K562 (cell line): ENCODE data around the gene VIPR1. TPM values are rescaled to one million over a fixed set of nuclear protein-coding genes. Genes with fewer than 3 reads are reported as not detected.
A peak's percentile ranks its signal among the peaks of the same experiment; 100 is the strongest.

ENCODE experiments used
- ATAC-seq: fragments of 200-7000 bp; cut with Tn5 transposase; 3 replicates; pipeline ENCODE4 v1.9.1; 2020; ENCODE audit warnings: moderate library complexity
- BruUV-seq: library from RNA; stranded (reverse); fragments of 400-500 nt; replicated peaks from 2 replicates; lab custom pipeline; 2021; lab: Mats Ljungman, UMichigan
- CTCF ChIA-PET: fragments of 300-600 bp; formaldehyde crosslinking; extraction: SDS; loops from one replicate; lab custom pipeline; 2021; ENCODE audit warnings: low intra/inter-chr PET ratio; lab: Yijun Ruan, JAX
- POLR2A ChIA-PET: fragments of 300-600, 350-650 bp; sonication (Branson Sonifier 250); formaldehyde crosslinking; extraction: SDS; loops from one replicate; lab custom pipeline; 2021; ENCODE audit warnings: antibody characterized with exemption, inconsistent platforms; lab: Yijun Ruan, JAX
- DNase-seq, 4 experiments: peaks; one replicate each; pipeline versions ENCODE4 v3.0.0 to v3.0.0-alpha.2; 2011 to 2018; ENCODE audit warnings: low spot score in 3 of 4, mixed read lengths in 3 of 4; ENCODE audit errors: extremely low read depth in 1 of 4
- FAIRE-seq: peaks from 2 replicates; lab custom pipeline; 2011; peaks lifted over from hg19 to GRCh38; lab: Jason Lieb, UNC
- H2AFZ ChIP-seq: 2 replicates; pipeline ENCODE4 v1.6.0; 2011; ENCODE audit warnings: low read depth, low read length, control low read depth, inconsistent platforms
- H3K27ac ChIP-seq: fragments of 200-600 bp; 3 replicates; pipeline ENCODE4 v1.8.0; 2011; ENCODE audit warnings: low read depth, mild to moderate bottlenecking, control low read depth, inconsistent platforms, low read length, moderate library complexity, mixed read lengths; ENCODE audit errors: extremely low read depth
- H3K27me3 ChIP-seq, 2 experiments: fragments of 300-600 bp in 1 of 2; 2 replicates in 1 of 2; 3 replicates in 1 of 2; pipeline versions ENCODE4 v1.6.0 to v1.8.0; 2011; ENCODE audit warnings: inconsistent platforms in 2 of 2, low read length in 2 of 2, mild to moderate bottlenecking in 1 of 2, mixed read lengths in 1 of 2, moderate library complexity in 1 of 2; ENCODE audit not compliant: control insufficient read depth in 2 of 2, insufficient read depth in 2 of 2
- H3K36me3 ChIP-seq: fragments of 300-600 bp; 3 replicates; pipeline ENCODE4 v1.8.0; 2011; ENCODE audit warnings: mild to moderate bottlenecking, low read length, inconsistent platforms; ENCODE audit not compliant: control insufficient read depth, insufficient read depth
- H3K4me1 ChIP-seq, 2 experiments: fragments of 200-600 bp in 1 of 2; replicated peaks in 1 of 2; 2 replicates in 1 of 2; 3 replicates in 1 of 2; pipeline versions ENCODE4 v1.5.1 to v1.8.0; 2011; ENCODE audit warnings: inconsistent platforms in 2 of 2, low read length in 2 of 2, mild to moderate bottlenecking in 1 of 2, mixed read lengths in 1 of 2, moderate library complexity in 1 of 2; ENCODE audit not compliant: control insufficient read depth in 2 of 2, insufficient read depth in 2 of 2
- H3K4me2 ChIP-seq: 2 replicates; pipeline ENCODE4 v1.6.1; 2011; ENCODE audit warnings: low read length, control low read depth, inconsistent platforms, mixed read lengths; ENCODE audit not compliant: insufficient read depth
- H3K4me3 ChIP-seq: fragments of 200-600 bp; sonication (generic), shearing (Covaris generic); 2 replicates; pipeline ENCODE4 v1.5.1; 2016; ENCODE audit warnings: control low read depth, inconsistent platforms
- H3K79me2 ChIP-seq: fragments of 200-600 bp; 3 replicates; pipeline ENCODE4 v1.8.0; 2011; ENCODE audit warnings: low read length, inconsistent platforms; ENCODE audit not compliant: control insufficient read depth, insufficient read depth
- H3K9ac ChIP-seq, 2 experiments: 2 replicates each; pipeline versions ENCODE4 v1.6.0 to v1.6.1; 2011; ENCODE audit warnings: low read depth in 2 of 2, low read length in 2 of 2, control low read depth in 1 of 2, inconsistent platforms in 1 of 2, mild to moderate bottlenecking in 1 of 2, mixed read lengths in 1 of 2; ENCODE audit not compliant: insufficient read depth in 1 of 2
- H3K9me1 ChIP-seq: one replicate; pipeline ENCODE4 v1.6.0; 2011; ENCODE audit warnings: inconsistent platforms, mild to moderate bottlenecking, low read length, moderate library complexity; ENCODE audit not compliant: control insufficient read depth, insufficient read depth
- H3K9me3 ChIP-seq: replicated peaks from 2 replicates; pipeline ENCODE4 v1.5.1; 2011; ENCODE audit warnings: low read depth, low read length, inconsistent platforms; ENCODE audit not compliant: control insufficient read depth, insufficient read depth
- H4K20me1 ChIP-seq: replicated peaks from 2 replicates; pipeline ENCODE4 v1.6.1; 2011; ENCODE audit warnings: low read length, inconsistent platforms, mixed read lengths; ENCODE audit not compliant: control insufficient read depth, insufficient read depth
- HNRNPLL ChIP-seq: fragments of 200-400 bp; formaldehyde crosslinking; IDR thresholded peaks from 2 replicates; pipeline ENCODE4 v1.6.1; 2017; ENCODE audit warnings: low read length, low read depth, mild to moderate bottlenecking; ENCODE audit not compliant: poor library complexity, severe bottlenecking
- OTX1 ChIP-seq: fragments of 450-650 bp; formaldehyde crosslinking; IDR thresholded peaks from 2 replicates; pipeline ENCODE4 v1.4.0; 2022; ENCODE audit warnings: mild to moderate bottlenecking
- VEZF1 ChIP-seq: fragments of 200-800 bp; sonication (Bioruptor generic); IDR thresholded peaks from 2 replicates; pipeline ENCODE4 v1.6.1; 2017; ENCODE audit warnings: missing genetic modification characterization, missing compliant biosample characterization
- ZNF263 ChIP-seq: sonication (generic); formaldehyde crosslinking; IDR thresholded peaks from 2 replicates; pipeline ENCODE4 v1.8.0; 2022; ENCODE audit warnings: mild to moderate bottlenecking, missing genetic modification reagents, borderline replicate concordance
- ZNF347 ChIP-seq: fragments of 450-650 bp; formaldehyde crosslinking; IDR thresholded peaks from 2 replicates; pipeline ENCODE4 v1.4.0; 2020; ENCODE audit warnings: low read depth, mild to moderate bottlenecking, moderate library complexity
- ZNF436 ChIP-seq: fragments of 250-450, 450-650 bp; sonication (Bioruptor Pico); formaldehyde crosslinking; IDR thresholded peaks from 2 replicates; pipeline ENCODE4 v1.7.0; 2020; ENCODE audit warnings: mild to moderate bottlenecking
- ZNF518B ChIP-seq: fragments of 250-450 bp; sonication (Bioruptor Pico); IDR thresholded peaks from 2 replicates; pipeline ENCODE4 v1.5.0; 2021; ENCODE audit warnings: mild to moderate bottlenecking, moderate library complexity
- ZNF740 ChIP-seq, 3 experiments: fragments of 200-800 bp in 1 of 3; sonication (Bioruptor generic) in 1 of 3; sonication (generic) in 1 of 3; formaldehyde crosslinking in 1 of 3; IDR thresholded peaks; 2 replicates each; pipeline versions ENCODE4 v1.6.1 to v1.8.0; 2016 to 2022; ENCODE audit warnings: mild to moderate bottlenecking in 2 of 3, missing compliant biosample characterization in 2 of 3, missing genetic modification characterization in 2 of 3, missing genetic modification reagents in 1 of 3
- WGBS: fragments of 100-300 bp; shearing (Covaris generic); methylation state at CpG from one replicate; pipeline ENCODE4 v1.1.6; 2016; ENCODE audit warnings: low coverage, mixed read lengths; ENCODE audit not compliant: insufficient coverage; ENCODE audit errors: missing lambda C conversion rate; 5-methylcytosine and 5-hydroxymethylcytosine counted together
- in situ Hi-C: fragments of 300-500 bp; cut with MboI; formaldehyde crosslinking; loops from 4 replicates; pipeline ENCODE4 v1.15.0; 2018; ENCODE audit warnings: inconsistent platforms, mixed read lengths
- intact Hi-C: fragments of 100-400 bp; cut with micrococcal nuclease; formaldehyde crosslinking; loops from 2 replicates; pipeline ENCODE4 v1.14.2; 2022
- polyA plus RNA-seq, 8 experiments: library from polyadenylated mRNA; depleted of rRNA in 4 of 8; stranded (reverse) in 5 of 8; unstranded in 3 of 8; fragments of >200 nt; fragmentation: Nextera tagmentation in 2 of 8; fragmentation: Illumina TruSeq in 1 of 8; extraction: Ambion mirVana in 2 of 8; extraction: Trizol in 1 of 8; gene quantifications; 2 replicates each; pipeline versions ENCODE4 v1.2.1 to v1.2.3, GENCODE V29; 2011 to 2014; ENCODE audit warnings: inconsistent platforms in 1 of 8, missing spikeins in 1 of 8
- total RNA-seq, 7 experiments: library from RNA; depleted of rRNA in 6 of 7; stranded (reverse); fragments of >200 nt in 6 of 7; fragmentation: Illumina TruSeq in 2 of 7; extraction: Trizol in 2 of 7; gene quantifications; 2 replicates each; pipeline versions ENCODE4 v1.2.1 to v1.2.3, GENCODE V29; 2011 to 2021; ENCODE audit warnings: low replicate concordance in 1 of 7
- TF ChIP-seq, protein P1 (sequence below): fragments of 250-450 bp; sonication (Bioruptor Pico); IDR thresholded peaks from 2 replicates; pipeline ENCODE4 v1.4.0; 2020; ENCODE audit warnings: mild to moderate bottlenecking

The VIPR1 gene
- total and polyA plus RNA-seq, 9 of the 15 experiments (the other 6 are each of a cell fraction or from before 2014, with no cell fraction given): 0.04 to 0.38 (median 0.12) TPM; not detected in 3

GRCh38 chr3:42503957-42504333 lies 1.5 kb downstream of the VIPR1 start (continued):
- TF ChIP-seq ZNF518B: no peak
- TF ChIP-seq ZNF347 (CRISPR knock-in tag): no peak

GRCh38 chr3:42504334-42505127 lies 2.1 kb downstream of the VIPR1 start:
- ChIA-PET CTCF (interaction anchor here (0.6 kb wide), 1 partner anchor 28 kb away, joined by 4 read pairs; no protein-coding TSS in a partner anchor), POLR2A (interaction anchor here (0.6 to 1.4 kb wide), 4 partner anchors 9 to 1306 kb away, joined by 3 to 5 read pairs (median 4); no protein-coding TSS in a partner anchor)
- Histone ChIP-seq H3K27ac (no peak overlapping the region), H4K20me1 (peaks cover 26% of the 10 kb centered on the region), H2AFZ (no peak overlapping the region), H3K9ac (peak overlapping the region in 1 of 2 experiments; percentile 65; a peak in 1 of 4 replicates), H3K79me2 (no peaks in the 10 kb centered on the region), H3K36me3 (no peaks in the 10 kb centered on the region), H3K4me3 (no peak overlapping the region), H3K9me3 (no peaks in the 10 kb centered on the region), H3K9me1 (no peaks in the 10 kb centered on the region), H3K4me2 (peak overlapping the region; percentile 12; the same call in 1 of the 2 replicates), H3K4me1 (peaks cover 4 to 27% of the 10 kb centered on the region in 2 experiments; a peak in 4 of 5 replicates), H3K27me3 (peaks cover 18 to 47% of the 10 kb centered on the region in 2 experiments; a peak in 4 of 5 replicates)
- 14% methylated on average over 10 of the region's 10 CpGs for WGBS
- in situ Hi-C loops: no loop called here
- no peak for ATAC-seq
- no TSS peak for BruUV-seq
- no peak for FAIRE-seq
- intact Hi-C loops: loop anchor here (5.0 kb wide), 1 partner anchor 328 kb away; no protein-coding TSS in a partner anchor
- DNase-seq: peak in 3 of 4 experiments; percentile 39 to 59 (median 44)
- TF ChIP-seq ZNF740 (CRISPR knock-in tag; IDR thresholded peaks at IDR 0.05): peak; percentile 52; the same call in 1 of the 2 replicates
- no peak; a peak in 1 of 4 replicates for TF ChIP-seq ZNF740 (tag; IDR thresholded peaks at IDR 0.05)
- peak; percentile 51 for TF ChIP-seq VEZF1 (CRISPR knock-in tag)
- TF ChIP-seq ZNF436 (CRISPR knock-in tag): peak; percentile 83
- TF ChIP-seq, protein P1, sequence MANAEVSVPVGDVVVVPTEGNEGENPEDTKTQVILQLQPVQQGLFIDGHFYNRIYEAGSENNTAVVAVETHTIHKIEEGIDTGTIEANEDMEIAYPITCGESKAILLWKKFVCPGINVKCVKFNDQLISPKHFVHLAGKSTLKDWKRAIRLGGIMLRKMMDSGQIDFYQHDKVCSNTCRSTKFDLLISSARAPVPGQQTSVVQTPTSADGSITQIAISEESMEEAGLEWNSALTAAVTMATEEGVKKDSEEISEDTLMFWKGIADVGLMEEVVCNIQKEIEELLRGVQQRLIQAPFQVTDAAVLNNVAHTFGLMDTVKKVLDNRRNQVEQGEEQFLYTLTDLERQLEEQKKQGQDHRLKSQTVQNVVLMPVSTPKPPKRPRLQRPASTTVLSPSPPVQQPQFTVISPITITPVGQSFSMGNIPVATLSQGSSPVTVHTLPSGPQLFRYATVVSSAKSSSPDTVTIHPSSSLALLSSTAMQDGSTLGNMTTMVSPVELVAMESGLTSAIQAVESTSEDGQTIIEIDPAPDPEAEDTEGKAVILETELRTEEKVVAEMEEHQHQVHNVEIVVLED (CRISPR knock-in tag): no peak
- TF ChIP-seq OTX1: 0 out of 2 replicates have a peak, but pooled peaks have one; percentile 33
- TF ChIP-seq ZNF263 (CRISPR knock-in tag): peak; percentile 50; the same call in 1 of the 2 replicates
- no peak for TF ChIP-seq HNRNPLL
